Stimulated activated CD4-positive, alpha-beta T cell treated with anti-CD3 and anti-CD28 coated beads, Interleukin-12 subunit alpha, Interleukin-12 subunit beta, amount 100 ng/mL, for 4 hours (primary cell): ENCODE measurements around the gene RPL10.

Experiments
- DNase-seq: peaks from one replicate; pipeline ENCODE4 v3.0.0-alpha.2; 2020

The RPL10 gene

GRCh38 chrX:154363706-154364439 lies 34.3 kb upstream of the RPL10 start:
- no peak for DNase-seq

GRCh38 chrX:154365052-154365600 lies 33.1 kb upstream of the RPL10 start:
- no peak for DNase-seq

DNA sequence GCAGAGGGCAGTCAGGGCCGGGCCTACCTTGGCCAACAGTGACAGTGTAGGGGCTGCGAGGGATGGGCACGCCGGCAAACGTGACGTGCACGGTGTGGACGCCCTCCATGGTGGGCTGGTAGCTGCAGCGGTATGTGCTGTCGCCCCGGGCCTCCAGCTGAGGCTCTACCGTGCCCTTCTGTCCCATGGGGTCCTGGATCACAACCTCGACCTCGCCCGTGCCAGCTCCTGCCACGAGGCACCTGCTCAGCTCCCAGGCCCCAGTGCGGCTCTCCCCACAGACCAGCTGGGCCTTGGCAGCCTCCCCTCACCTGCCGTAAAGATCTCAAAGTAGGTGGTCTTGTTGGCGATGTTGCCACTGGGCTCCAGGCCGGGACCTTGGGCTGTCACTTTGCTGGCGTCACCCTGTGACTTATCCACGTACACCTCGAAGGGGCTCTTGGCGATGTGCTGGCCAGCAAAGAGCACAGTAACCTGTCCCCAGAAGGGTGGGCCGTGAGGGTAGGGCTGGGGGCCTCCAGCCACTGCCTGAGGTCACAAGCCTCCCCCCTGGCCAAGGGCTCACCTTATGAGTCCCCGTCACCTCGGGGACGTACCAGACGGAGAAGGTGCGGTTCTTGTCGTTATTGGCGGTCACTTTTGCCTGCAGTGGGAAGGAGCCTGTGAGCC lies 32.0 kb upstream of the RPL10 start:
- no peak for DNase-seq

GRCh38 chrX:154366666-154367055 lies 31.5 kb upstream of the RPL10 start:
- no peak for DNase-seq

DNA sequence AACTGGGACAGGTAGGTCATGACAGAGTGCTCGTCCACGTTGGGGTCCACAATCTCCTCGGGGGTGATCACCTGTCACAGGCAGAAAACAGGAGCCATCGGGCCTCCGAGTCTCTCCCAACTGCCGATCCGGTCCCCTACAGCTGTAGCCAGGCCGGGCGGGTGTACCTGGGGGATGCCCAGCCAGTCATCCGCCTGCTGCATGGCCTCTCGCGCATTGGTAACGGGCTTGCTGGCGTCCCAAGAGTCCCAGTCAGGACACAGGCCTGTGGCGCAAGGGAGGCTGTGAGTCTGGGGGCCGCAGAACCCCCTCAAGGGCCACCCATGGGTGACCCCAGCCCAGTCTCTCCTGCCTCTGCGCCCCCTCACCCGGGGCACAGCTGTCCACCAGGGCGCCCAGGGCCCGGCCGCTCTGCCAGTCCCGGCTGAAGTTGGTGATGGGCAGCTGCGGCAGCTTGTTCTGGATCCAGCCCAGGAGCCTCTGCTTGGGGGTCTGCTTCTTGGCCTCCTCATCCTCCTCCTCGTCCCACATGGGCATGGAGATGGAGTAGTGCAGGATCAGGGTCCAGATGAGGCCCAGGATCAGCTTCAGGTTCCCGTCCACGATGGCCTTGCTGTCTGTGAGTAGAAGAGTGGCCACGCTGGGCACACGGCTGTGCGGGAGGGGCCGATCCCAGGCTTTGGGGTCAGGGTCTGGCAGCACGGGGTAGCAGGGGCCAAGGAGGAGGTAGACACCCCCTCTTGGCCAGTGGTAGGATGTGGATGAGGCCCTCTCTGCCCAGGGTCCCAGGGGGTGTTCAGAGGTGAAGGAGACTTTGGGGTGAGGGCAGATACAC lies 30.5 kb upstream of the RPL10 start:
- DNase-seq = no peak

GRCh38 chrX:154368630-154369448 lies 29.3 kb upstream of the RPL10 start:
- DNase-seq = peak; percentile 79

DNA sequence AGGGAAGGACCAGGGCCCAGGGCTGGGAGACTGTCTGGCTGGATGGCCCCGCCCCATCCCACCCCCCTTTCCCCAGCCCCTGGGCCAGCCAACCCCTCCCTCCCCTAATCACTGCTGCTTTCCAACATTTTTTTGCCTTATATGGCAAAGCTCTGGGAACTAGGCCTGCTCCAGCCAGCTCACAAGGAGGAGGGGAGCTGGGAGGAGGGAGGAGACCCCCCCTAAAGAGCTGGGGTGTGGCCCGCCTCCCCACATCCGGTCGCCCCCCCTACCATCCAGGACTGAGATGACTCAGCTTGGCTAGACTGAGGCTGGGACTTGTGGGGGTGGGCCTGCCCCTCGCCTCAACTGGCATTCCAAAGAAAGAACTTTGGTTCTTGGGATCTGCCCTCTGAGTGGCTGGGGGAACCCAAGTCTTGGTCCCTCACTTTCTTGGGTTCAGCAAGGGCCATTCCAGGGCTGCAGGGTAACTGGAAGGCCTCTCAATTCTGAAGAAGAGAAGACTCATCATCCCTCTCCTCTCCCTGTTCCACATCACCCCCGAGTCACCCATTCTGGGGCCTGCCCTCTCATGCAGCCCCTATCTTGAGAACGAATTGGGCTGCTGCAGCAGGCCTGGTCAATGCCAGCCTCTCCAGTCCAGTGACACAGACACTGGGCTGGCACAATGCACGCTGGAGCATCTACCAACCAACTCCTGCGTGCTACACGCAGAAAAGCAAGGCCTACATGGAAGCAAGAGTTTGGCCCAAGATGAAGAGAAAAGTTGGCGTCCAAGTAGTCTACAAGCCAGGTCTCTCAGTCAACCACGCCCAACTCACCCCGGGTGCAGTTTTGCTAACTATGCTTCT lies 28.5 kb upstream of the RPL10 start:
- peak; percentile 61 for DNase-seq

GRCh38 chrX:154370300-154371016 lies 27.7 kb upstream of the RPL10 start:
- peak; percentile 26 for DNase-seq

- peak; percentile 86 for DNase-seq
Measured at GRCh38 chrX:154371017-154371788, 27.0 kb upstream of the RPL10 start.

- DNase-seq = no peak
Measured at GRCh38 chrX:154371789-154372300, 26.3 kb upstream of the RPL10 start.

DNA sequence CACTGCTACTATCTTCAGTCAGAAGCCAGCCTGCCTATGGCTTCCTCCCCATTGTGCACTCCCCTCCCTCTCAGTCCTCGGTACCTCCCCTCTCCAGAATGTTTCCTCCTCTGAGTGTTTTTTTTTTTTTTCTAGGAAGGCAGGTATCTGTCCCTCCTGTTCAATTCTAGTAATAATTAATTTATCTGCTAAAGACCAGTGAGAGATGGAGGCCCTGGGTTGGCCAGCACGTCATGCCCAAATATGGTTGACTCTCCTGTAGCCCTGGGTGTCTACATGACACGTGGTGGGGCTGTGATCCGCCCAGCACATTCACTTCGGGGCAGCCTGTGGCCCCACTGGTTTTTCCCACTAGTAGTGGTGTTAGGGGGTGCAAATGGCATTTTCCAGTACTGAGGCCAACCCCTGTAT lies 25.6 kb upstream of the RPL10 start:
- DNase-seq = no peak

- no peak for DNase-seq
Measured at GRCh38 chrX:154373340-154374306, 24.6 kb upstream of the RPL10 start.

DNA sequence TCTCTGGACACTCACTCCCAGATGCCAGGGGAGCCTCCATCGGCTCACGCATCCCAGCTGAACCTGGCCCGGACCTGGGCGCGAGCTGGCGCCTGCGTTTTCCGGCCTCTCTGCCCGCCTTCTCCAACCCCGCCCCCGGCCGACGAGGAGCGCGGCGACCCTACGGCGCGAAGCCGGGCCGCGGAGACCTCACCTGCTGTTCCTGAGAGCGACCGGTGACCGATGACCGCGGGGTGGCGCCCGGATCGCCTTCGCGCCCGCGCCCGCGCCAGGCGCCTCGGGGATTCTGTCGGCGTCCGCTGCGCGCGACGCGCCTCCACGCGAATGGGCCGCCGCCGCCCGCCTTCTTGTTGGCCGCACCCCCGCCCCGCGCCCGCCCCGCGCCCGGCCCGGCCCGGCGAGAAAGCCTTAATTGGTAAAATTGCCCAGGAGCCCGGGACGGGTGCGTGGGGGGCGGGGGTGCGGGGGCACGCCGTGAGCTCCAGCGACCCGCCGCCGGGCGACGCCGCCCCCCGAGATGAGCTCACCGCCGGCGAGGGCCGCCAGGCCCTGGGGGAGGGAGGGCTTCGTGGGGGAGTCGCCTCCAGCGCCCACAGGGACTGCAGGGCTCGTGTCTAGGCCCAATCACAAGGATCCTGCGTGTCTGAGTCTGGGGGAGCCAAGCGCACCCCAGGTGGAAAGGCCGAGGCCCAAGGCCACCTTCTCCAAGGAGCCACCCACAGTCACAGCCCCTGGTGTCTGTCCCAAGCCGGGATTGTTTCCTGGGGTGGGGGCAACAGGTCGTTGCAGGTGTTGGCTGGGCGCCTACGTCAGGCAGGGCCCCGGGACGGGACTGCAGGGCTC lies 23.6 kb upstream of the RPL10 start, which contains the start of gene FLNA:
TSS of gene FLNA (minus strand) at position 322 of the 843 bp plus-strand sequence. CDS start 3,389 bp downstream, outside the sequence.
- peak; percentile 32 for DNase-seq

DNA sequence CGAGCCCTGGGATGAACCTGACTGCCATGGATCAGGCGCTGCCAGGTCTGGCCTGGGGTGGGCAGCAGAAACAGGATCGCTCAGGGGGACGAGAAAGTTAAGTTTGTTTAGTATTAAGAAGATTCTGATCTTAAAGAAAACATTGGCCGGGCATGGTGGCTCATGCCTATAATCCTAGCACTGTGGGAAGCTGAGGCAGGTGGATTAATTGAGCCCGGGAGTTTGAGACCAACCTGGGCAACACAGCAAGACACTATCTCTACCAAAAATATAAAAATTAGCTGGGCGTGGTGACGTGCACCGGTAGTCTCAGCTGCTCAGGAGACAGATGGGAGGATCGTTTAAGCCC lies 23.0 kb upstream of the RPL10 start:
- no peak for DNase-seq

DNA sequence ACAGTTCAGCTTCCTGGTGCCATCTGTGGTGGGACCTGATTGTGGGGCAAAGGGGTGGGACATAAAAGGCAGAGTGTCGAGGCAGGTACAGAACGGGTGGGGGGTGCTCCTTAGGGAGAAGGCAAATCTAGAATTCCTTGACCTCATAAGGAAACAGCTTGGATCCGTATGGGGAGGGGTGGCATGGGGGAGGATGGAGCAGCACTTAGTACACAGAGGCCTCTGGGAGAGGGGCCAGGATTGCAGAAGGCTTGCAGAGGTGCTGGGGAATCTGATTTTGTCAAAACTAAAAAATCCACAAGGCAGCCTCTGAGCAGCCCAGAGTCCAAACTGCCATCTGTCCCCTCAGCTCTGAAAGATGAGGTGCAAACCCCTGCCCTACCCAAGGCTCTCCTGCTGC lies 21.4 kb upstream of the RPL10 start:
- DNase-seq = no peak

- DNase-seq = no peak
Measured at GRCh38 chrX:154378059-154378798, 19.9 kb upstream of the RPL10 start.
